Transverse colon (tissue), 4 donors: ENCODE measurements around the gene MACROH2A1.

Experiments
- CTCF ChIP-seq, 5 experiments: fragments of 200-600 bp in 3 of 5; fragments of 450-650 bp in 2 of 5; sonication (generic) in 3 of 5; IDR thresholded peaks; 1 replicate in 2 of 5; 2 replicates in 3 of 5; pipeline ENCODE4 v1.5.1; 2016 to 2017; ENCODE audit warnings: antibody characterized with exemption in 5 of 5, inconsistent platforms in 3 of 5, mild to moderate bottlenecking in 2 of 5, moderate library complexity in 1 of 5
- POLR2A ChIP-seq: fragments of 450-650 bp; IDR thresholded peaks from one replicate; pipeline ENCODE4 v1.6.1; 2016; ENCODE audit warnings: antibody characterized with exemption, mild to moderate bottlenecking, moderate library complexity
- POLR2AphosphoS5 ChIP-seq, 3 donors: sonication (generic); formaldehyde crosslinking; IDR thresholded peaks; one replicate each; pipeline ENCODE4 v1.6.1; 2016; ENCODE audit warnings: antibody characterized with exemption in 3 of 3

GRCh38 chr5:135391116-135391868 is 7.7 kb downstream of the MACROH2A1 start:
- TF ChIP-seq CTCF (IDR thresholded peaks at IDR 0.05) (no peak), POLR2A (no peak), POLR2AphosphoS5 (IDR thresholded peaks at IDR 0.05) (no peak)
